GM23248 (cell line): ENCODE measurements around the gene ZNF469.

Experiments
- EZH2 ChIP-seq: fragments of 200-600 bp; sonication (generic); IDR thresholded peaks from 2 replicates; pipeline ENCODE4 v1.6.1; 2018; ENCODE audit warnings: antibody characterized with exemption, mild to moderate bottlenecking; ENCODE audit not compliant: insufficient read depth, poor library complexity, severe bottlenecking
- EZH2phosphoT487 ChIP-seq: fragments of 200-600 bp; sonication (generic); IDR thresholded peaks from 2 replicates; pipeline ENCODE4 v1.6.1; 2018; ENCODE audit warnings: antibody characterized with exemption, moderate library complexity, mild to moderate bottlenecking, low read depth; ENCODE audit not compliant: insufficient read depth

DNA sequence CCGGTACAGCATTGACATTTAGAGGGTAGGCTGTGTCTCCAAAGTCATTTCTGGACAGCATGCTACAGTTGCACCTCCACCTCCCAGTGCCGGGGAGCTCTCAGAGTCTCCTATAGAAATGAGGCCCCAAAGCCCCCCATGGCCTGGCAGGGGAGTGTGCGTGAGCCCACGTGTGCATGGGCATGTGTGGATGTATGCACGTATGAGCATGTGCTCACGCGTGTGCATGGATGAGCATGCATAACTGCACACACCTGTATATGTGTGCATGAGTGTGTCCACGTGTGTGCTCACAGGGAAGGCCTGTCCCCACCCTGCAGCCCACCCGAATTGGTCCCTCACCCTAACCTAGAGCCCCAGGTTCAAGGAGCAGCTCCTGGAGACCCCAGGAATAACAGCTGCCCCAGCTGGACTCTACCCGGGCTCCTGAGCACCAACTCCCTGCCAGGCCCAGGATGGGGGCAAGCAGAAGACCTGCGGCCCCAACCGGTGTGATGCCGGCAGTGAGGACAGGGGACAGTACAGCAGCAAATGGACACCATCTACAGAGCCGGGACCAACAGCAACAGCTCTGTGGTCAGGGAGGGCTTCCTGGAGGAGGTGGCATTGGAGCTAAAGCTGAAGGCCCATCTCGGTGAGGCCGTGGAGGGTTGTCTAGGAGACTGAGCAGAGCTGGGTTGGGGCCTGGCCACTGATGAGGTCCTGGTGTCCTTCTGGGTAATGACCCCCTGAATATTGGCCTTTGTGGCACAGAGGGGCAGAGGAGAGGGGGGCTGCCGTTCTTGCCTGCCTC is 35.1 kb downstream of the ZNF469 start:
- TF ChIP-seq EZH2 (no peak), EZH2phosphoT487 (no peak)
